22Rv1 (cell line): ENCODE results near the gene TUBB.

Source experiments
- H3K27ac ChIP-seq: fragments of 450-650 bp; 2 replicates; pipeline ENCODE4 v1.5.1; 2017
- CTCF ChIP-seq: fragments of 450-650 bp; IDR thresholded peaks from 2 replicates; pipeline ENCODE4 v1.5.1; 2017; ENCODE audit warnings: mild to moderate bottlenecking
- ZFX ChIP-seq: fragments of 450-650 bp; IDR thresholded peaks from 2 replicates; pipeline ENCODE4 v1.6.1; 2017; ENCODE audit warnings: antibody characterized with exemption, borderline replicate concordance

The TUBB gene

GRCh38 chr6:30766461-30767157 lies 46.5 kb downstream of the TUBB start:
- no peak overlapping the region for H3K27ac ChIP-seq

GRCh38 chr6:30767158-30767943 lies 47.2 kb downstream of the TUBB start:
- H3K27ac ChIP-seq: no peak overlapping the region
- no peak for TF ChIP-seq CTCF
- TF ChIP-seq ZFX: no peak

More at GRCh38 chr6:30766461-30767157, 46.5 kb downstream of the TUBB start:
- no peak for TF ChIP-seq CTCF
- TF ChIP-seq ZFX: no peak

- H3K27ac ChIP-seq: no peak overlapping the region
- TF ChIP-seq ZFX: no peak
- TF ChIP-seq CTCF: no peak
These were observed 47.8 kb downstream of the TUBB start for GRCh38 chr6:30767944-30768301.

- H3K27ac ChIP-seq: no peak overlapping the region
- TF ChIP-seq ZFX (no peak), CTCF (no peak)
These were observed 48.5 kb downstream of the TUBB start for GRCh38 chr6:30768634-30769087.

- H3K27ac ChIP-seq: no peak overlapping the region
- no peak for TF ChIP-seq CTCF
- TF ChIP-seq ZFX: no peak
These were observed 49.1 kb downstream of the TUBB start for GRCh38 chr6:30769088-30769852.

GRCh38 chr6:30769853-30770524 lies 49.8 kb downstream of the TUBB start:
- H3K27ac ChIP-seq: no peak overlapping the region
- TF ChIP-seq CTCF: no peak
- no peak for TF ChIP-seq ZFX
